ENCODE data around the gene SLC15A5.

SLC15A5 gene

GRCh38 chr12:16299403-16299802 is 21.9 kb upstream of the SLC15A5 start:
- Histone ChIP-seq H3K9me3 (no peaks in the 10 kb centered on the region), H3K4me3 (ENCODE audit: low read depth in 1 of 2, low read length in 1 of 2) (no peak overlapping the region)
- no peak for TF ChIP-seq CTCF (IDR thresholded peaks at IDR 0.05)

GRCh38 chr12:16297521-16297920 is 20.0 kb upstream of the SLC15A5 start:
- H3K36me3 ChIP-seq: no peaks in the 10 kb centered on the region
- no peak overlapping the region for H3K4me3 ChIP-seq (ENCODE audit: low read depth in 1 of 2, low read length in 1 of 2)
- H3K27me3 ChIP-seq: no peaks in the 10 kb centered on the region
- TF ChIP-seq CTCF (IDR thresholded peaks at IDR 0.05): no peak
- H3K27ac ChIP-seq: no peak overlapping the region
- H3K4me1 ChIP-seq (ENCODE audit: control insufficient read depth in 1 of 2, insufficient read depth in 1 of 2, low read depth in 1 of 2, low read length in 1 of 2): no peaks in the 10 kb centered on the region
- no peaks in the 10 kb centered on the region for H3K9me3 ChIP-seq

More at GRCh38 chr12:16299403-16299802, 21.9 kb upstream of the SLC15A5 start:
- H3K27me3 ChIP-seq: no peaks in the 10 kb centered on the region
- no peak overlapping the region for H3K27ac ChIP-seq
- H3K36me3 ChIP-seq: no peaks in the 10 kb centered on the region
- no peaks in the 10 kb centered on the region for H3K4me1 ChIP-seq (ENCODE audit: control insufficient read depth in 1 of 2, insufficient read depth in 1 of 2, low read depth in 1 of 2, low read length in 1 of 2)

- H3K27me3 ChIP-seq: no peaks in the 10 kb centered on the region
- no peaks in the 10 kb centered on the region for H3K4me1 ChIP-seq (ENCODE audit: control insufficient read depth in 1 of 2, insufficient read depth in 1 of 2, low read depth in 1 of 2, low read length in 1 of 2)
- no peaks in the 10 kb centered on the region for H3K36me3 ChIP-seq
- H3K4me3 ChIP-seq (ENCODE audit: low read depth in 1 of 2, low read length in 1 of 2): no peak overlapping the region
- no peak overlapping the region for H3K27ac ChIP-seq
- TF ChIP-seq CTCF (IDR thresholded peaks at IDR 0.05): no peak
- no peaks in the 10 kb centered on the region for H3K9me3 ChIP-seq
Measured at GRCh38 chr12:16294376-16294956, 17.0 kb upstream of the SLC15A5 start.

GRCh38 chr12:16291032-16291431 is 13.5 kb upstream of the SLC15A5 start:
- Histone ChIP-seq H3K9me3 (no peaks in the 10 kb centered on the region), H3K36me3 (no peaks in the 10 kb centered on the region), H3K4me1 (ENCODE audit: control insufficient read depth in 1 of 2, insufficient read depth in 1 of 2, low read depth in 1 of 2, low read length in 1 of 2) (no peaks in the 10 kb centered on the region), H3K4me3 (ENCODE audit: low read depth in 1 of 2, low read length in 1 of 2) (no peak overlapping the region), H3K27ac (no peak overlapping the region), H3K27me3 (no peaks in the 10 kb centered on the region)
- no peak for TF ChIP-seq CTCF (IDR thresholded peaks at IDR 0.05)

DNA sequence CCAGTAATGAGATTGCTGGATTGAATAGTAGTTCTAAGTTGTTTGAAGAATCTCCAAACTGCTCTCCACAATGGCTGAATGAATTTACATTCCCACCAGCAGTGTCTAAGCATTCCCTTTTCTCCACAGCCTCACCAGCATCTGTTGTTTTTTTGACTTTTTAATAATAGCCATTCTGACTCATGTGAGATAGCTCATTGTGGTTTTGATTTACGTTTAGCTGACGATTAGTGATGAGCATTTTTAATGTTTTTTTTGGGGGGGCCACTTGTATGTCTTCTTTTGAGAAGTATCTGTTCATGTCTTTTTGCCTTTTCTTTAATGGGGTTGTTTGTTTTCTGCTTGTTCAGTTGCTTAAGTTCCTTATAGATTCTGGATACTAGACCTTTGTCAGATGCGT is 8.1 kb upstream of the SLC15A5 start:
- Histone ChIP-seq H3K4me3 (ENCODE audit: low read depth in 1 of 2, low read length in 1 of 2) (no peak overlapping the region), H3K4me1 (ENCODE audit: control insufficient read depth in 1 of 2, insufficient read depth in 1 of 2, low read depth in 1 of 2, low read length in 1 of 2) (no peaks in the 10 kb centered on the region), H3K27ac (no peak overlapping the region), H3K36me3 (no peaks in the 10 kb centered on the region), H3K9me3 (no peaks in the 10 kb centered on the region), H3K27me3 (no peaks in the 10 kb centered on the region)
- no peak for TF ChIP-seq CTCF (IDR thresholded peaks at IDR 0.05)

DNA sequence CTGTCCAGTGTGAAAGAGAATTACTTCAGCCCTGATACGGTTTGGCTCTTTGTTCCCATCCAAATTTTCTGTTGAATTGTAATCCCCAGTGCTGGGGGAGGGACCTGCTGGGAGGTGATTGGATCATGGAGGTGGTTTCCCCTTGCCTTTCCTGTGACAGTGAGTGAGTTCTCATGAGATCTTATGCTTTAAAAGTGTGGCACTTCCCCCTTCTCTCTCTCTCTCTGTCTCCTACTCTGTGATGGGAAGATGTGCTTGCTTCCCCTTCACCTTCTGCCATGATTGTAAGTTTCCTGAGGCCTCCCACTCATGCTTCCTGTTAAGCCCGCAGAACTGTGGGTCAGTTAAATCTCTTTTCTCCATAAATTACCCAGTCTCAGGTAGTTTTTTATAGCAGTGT is 5.5 kb upstream of the SLC15A5 start:
- TF ChIP-seq CTCF (IDR thresholded peaks at IDR 0.05): no peak
- no peaks in the 10 kb centered on the region for H3K27me3 ChIP-seq
- no peak overlapping the region for H3K27ac ChIP-seq
- H3K36me3 ChIP-seq: no peaks in the 10 kb centered on the region
- no peak overlapping the region for H3K4me3 ChIP-seq (ENCODE audit: low read depth in 1 of 2, low read length in 1 of 2)
- H3K9me3 ChIP-seq: no peaks in the 10 kb centered on the region
- H3K4me1 ChIP-seq (ENCODE audit: control insufficient read depth in 1 of 2, insufficient read depth in 1 of 2, low read depth in 1 of 2, low read length in 1 of 2): no peaks in the 10 kb centered on the region

Data from neutrophil (primary cell).